Stimulated activated effector memory CD8-positive, alpha-beta T cell treated with anti-CD3 and anti-CD28 coated beads, Interleukin-12 subunit alpha, Interleukin-12 subunit beta, amount 100 ng/mL, for 72 hours (primary cell): ENCODE measurements around the gene SLCO4A1.

ENCODE experiments used
- ATAC-seq: fragments of 150-1000 bp; cut with Tn5 transposase; 2 replicates; pipeline ENCODE4 v1.10.0; 2021
- DNase-seq, 2 donors: peaks; one replicate each; pipeline ENCODE4 v3.0.0; 2021 to 2022; ENCODE audit warnings: low spot score in 2 of 2
- H3K27ac Mint-ChIP-seq: one replicate; pipeline ENCODE4 v1.8.0; 2022; ENCODE audit warnings: mild to moderate bottlenecking, mixed read lengths
- H3K36me3 Mint-ChIP-seq: one replicate; pipeline ENCODE4 v1.8.0; 2022; ENCODE audit warnings: mild to moderate bottlenecking, mixed read lengths
- H3K4me1 Mint-ChIP-seq: one replicate; pipeline ENCODE4 v1.8.0; 2022; ENCODE audit warnings: mixed read lengths
- H3K4me3 Mint-ChIP-seq: one replicate; pipeline ENCODE4 v1.8.0; 2022; ENCODE audit warnings: mild to moderate bottlenecking, mixed read lengths
- H3K9me3 Mint-ChIP-seq: one replicate; pipeline ENCODE4 v1.8.0; 2022; ENCODE audit warnings: mixed read lengths

Gene SLCO4A1

GRCh38 chr20:62603907-62604785, 38.2 kb upstream of the SLCO4A1 start:
- Mint-ChIP-seq H3K27ac (peak overlapping the region; percentile 94), H3K9me3 (no peaks in the 10 kb centered on the region), H3K36me3 (no peaks in the 10 kb centered on the region), H3K4me3 (peak overlapping the region; percentile 87), H3K4me1 (peaks cover 42% of the 10 kb centered on the region)
- DNase-seq (no peak), ATAC-seq (peak; percentile 0)

- Mint-ChIP-seq H3K4me1 (peaks cover 42% of the 10 kb centered on the region), H3K36me3 (no peaks in the 10 kb centered on the region), H3K27ac (no peak overlapping the region), H3K9me3 (no peaks in the 10 kb centered on the region), H3K4me3 (peak overlapping the region; percentile 87)
- no peak for ATAC-seq
- no peak for DNase-seq
These were observed 37.5 kb upstream of the SLCO4A1 start for GRCh38 chr20:62604796-62605195.

- Mint-ChIP-seq H3K4me3 (no peak overlapping the region), H3K36me3 (no peaks in the 10 kb centered on the region), H3K4me1 (peaks cover 40% of the 10 kb centered on the region), H3K9me3 (no peaks in the 10 kb centered on the region), H3K27ac (no peak overlapping the region)
- ATAC-seq, result no peak
- DNase-seq, result no peak
These were observed 36.9 kb upstream of the SLCO4A1 start for GRCh38 chr20:62605236-62605943.

- no peak for ATAC-seq
- DNase-seq, result no peak
- H3K4me3 Mint-ChIP-seq, result no peak overlapping the region
These were observed 36.3 kb upstream of the SLCO4A1 start for GRCh38 chr20:62606016-62606415.

GRCh38 chr20:62606551-62607201, 35.6 kb upstream of the SLCO4A1 start:
- DNase-seq, result no peak
- no peak overlapping the region for H3K27ac Mint-ChIP-seq

More at GRCh38 chr20:62606016-62606415, 36.3 kb upstream of the SLCO4A1 start:
- no peaks in the 10 kb centered on the region for H3K36me3 Mint-ChIP-seq
- peaks cover 2% of the 10 kb centered on the region for H3K9me3 Mint-ChIP-seq
- no peak overlapping the region for H3K27ac Mint-ChIP-seq
- peaks cover 34% of the 10 kb centered on the region for H3K4me1 Mint-ChIP-seq

GRCh38 chr20:62607366-62608217, 34.7 kb upstream of the SLCO4A1 start:
- Mint-ChIP-seq H3K27ac (no peak overlapping the region), H3K9me3 (peaks cover 2% of the 10 kb centered on the region), H3K4me3 (no peak overlapping the region), H3K4me1 (peaks cover 21% of the 10 kb centered on the region), H3K36me3 (no peaks in the 10 kb centered on the region)
- ATAC-seq (no peak), DNase-seq (no peak)

More at GRCh38 chr20:62606551-62607201, 35.6 kb upstream of the SLCO4A1 start:
- H3K4me3 Mint-ChIP-seq, result no peak overlapping the region
- H3K36me3 Mint-ChIP-seq, result no peaks in the 10 kb centered on the region
- peaks cover 29% of the 10 kb centered on the region for H3K4me1 Mint-ChIP-seq
- H3K9me3 Mint-ChIP-seq, result peaks cover 2% of the 10 kb centered on the region
- ATAC-seq, result no peak

- Mint-ChIP-seq H3K4me1 (peaks cover 15% of the 10 kb centered on the region), H3K4me3 (no peak overlapping the region), H3K27ac (no peak overlapping the region), H3K36me3 (no peaks in the 10 kb centered on the region), H3K9me3 (peaks cover 2% of the 10 kb centered on the region)
- DNase-seq (no peak), ATAC-seq (no peak)
These were observed 34.1 kb upstream of the SLCO4A1 start for GRCh38 chr20:62608218-62608565.

GRCh38 chr20:62609279-62609720, 33.0 kb upstream of the SLCO4A1 start:
- ATAC-seq (no peak), DNase-seq (no peak)
- H3K9me3 Mint-ChIP-seq, result peaks cover 2% of the 10 kb centered on the region
- no peak overlapping the region for H3K4me3 Mint-ChIP-seq
- H3K27ac Mint-ChIP-seq, result no peak overlapping the region
- no peaks in the 10 kb centered on the region for H3K36me3 Mint-ChIP-seq
- H3K4me1 Mint-ChIP-seq, result peaks cover 6% of the 10 kb centered on the region

GRCh38 chr20:62609811-62610757, 32.2 kb upstream of the SLCO4A1 start:
- no peak for ATAC-seq
- H3K4me3 Mint-ChIP-seq, result no peak overlapping the region
- peaks cover 2% of the 10 kb centered on the region for H3K9me3 Mint-ChIP-seq
- H3K27ac Mint-ChIP-seq, result peak overlapping the region; percentile 50
- no peaks in the 10 kb centered on the region for H3K36me3 Mint-ChIP-seq
- DNase-seq, result no peak
- H3K4me1 Mint-ChIP-seq, result peaks cover 5% of the 10 kb centered on the region

- DNase-seq (no peak), ATAC-seq (no peak)
- Mint-ChIP-seq H3K36me3 (no peaks in the 10 kb centered on the region), H3K4me1 (peaks cover 4% of the 10 kb centered on the region), H3K27ac (peak overlapping the region; percentile 50), H3K4me3 (no peak overlapping the region), H3K9me3 (peaks cover 2% of the 10 kb centered on the region)
These were observed 31.3 kb upstream of the SLCO4A1 start for GRCh38 chr20:62611012-62611411.

GRCh38 chr20:62611819-62612218, 30.5 kb upstream of the SLCO4A1 start:
- Mint-ChIP-seq H3K4me1 (peaks cover 7% of the 10 kb centered on the region), H3K36me3 (peaks cover 2% of the 10 kb centered on the region), H3K27ac (peak overlapping the region; percentile 20), H3K4me3 (no peak overlapping the region), H3K9me3 (peaks cover 2% of the 10 kb centered on the region)
- no peak for DNase-seq
- ATAC-seq, result no peak

- Mint-ChIP-seq H3K4me3 (no peak overlapping the region), H3K27ac (no peak overlapping the region), H3K9me3 (peaks cover 2% of the 10 kb centered on the region), H3K36me3 (peaks cover 5% of the 10 kb centered on the region), H3K4me1 (peaks cover 32% of the 10 kb centered on the region)
- ATAC-seq, result no peak
- no peak for DNase-seq
These were observed 28.0 kb upstream of the SLCO4A1 start for GRCh38 chr20:62614085-62614960.
